Stimulated activated CD4-positive, alpha-beta T cell treated with anti-CD3 and anti-CD28 coated beads, Interleukin-4, amount 100 ng/mL, for 4 hours (primary cell): ENCODE data around the gene JAK2.
"Not testable (repeated sequence)": the region's sequence is repeated elsewhere in the genome, so short reads cannot be mapped to it uniquely, and the experiment has no call there.

Experiments
- DNase-seq, 2 experiments: peaks; one replicate each; pipeline ENCODE4 v3.0.0-alpha.2; 2020

Gene JAK2

GRCh38 chr9:4984621-4985385 is at the start of gene JAK2:
Gene JAK2 (plus strand): TSS chr9:4985272. CDS start chr9:5021988, 36,716 bp downstream.
- peak; percentile 75 to 80 for DNase-seq

GRCh38 chr9:4936277-4936676 is 48.8 kb upstream of the JAK2 start:
- DNase-seq = no peak

GRCh38 chr9:4936823-4937222 is 48.2 kb upstream of the JAK2 start:
- no peak for DNase-seq

GRCh38 chr9:4937446-4937845 is 47.6 kb upstream of the JAK2 start:
- DNase-seq = no peak

GRCh38 chr9:4938496-4938895 is 46.6 kb upstream of the JAK2 start:
- DNase-seq = no peak

GRCh38 chr9:4939118-4939561 is 45.9 kb upstream of the JAK2 start:
- DNase-seq = no peak

- DNase-seq = not testable (repeated sequence)
Measured at GRCh38 chr9:4942042-4942691, 42.9 kb upstream of the JAK2 start.

- no peak for DNase-seq
Measured at GRCh38 chr9:4943346-4943745, 41.7 kb upstream of the JAK2 start.

GRCh38 chr9:4944431-4945211 is 40.5 kb upstream of the JAK2 start:
- peak in 1 of 2 experiments; percentile 19 for DNase-seq

- DNase-seq = no peak
Measured at GRCh38 chr9:4946937-4947336, 38.1 kb upstream of the JAK2 start.

- DNase-seq = no peak
Measured at GRCh38 chr9:4955836-4956235, 29.2 kb upstream of the JAK2 start.

GRCh38 chr9:4959031-4959430 is 26.0 kb upstream of the JAK2 start:
- DNase-seq = no peak

- DNase-seq = no peak
Measured at GRCh38 chr9:4962085-4962484, 23.0 kb upstream of the JAK2 start.

GRCh38 chr9:4964540-4964939 is 20.5 kb upstream of the JAK2 start:
- DNase-seq = no peak

GRCh38 chr9:4965174-4965821 is 19.8 kb upstream of the JAK2 start:
- no peak for DNase-seq

- no peak for DNase-seq
Measured at GRCh38 chr9:4967523-4967922, 17.5 kb upstream of the JAK2 start.

- no peak for DNase-seq
Measured at GRCh38 chr9:4969130-4969529, 15.9 kb upstream of the JAK2 start.

GRCh38 chr9:4970970-4971641 is 14.0 kb upstream of the JAK2 start:
- peak; percentile 68 to 83 for DNase-seq

- no peak for DNase-seq
Measured at GRCh38 chr9:4973246-4973645, 11.8 kb upstream of the JAK2 start.

- DNase-seq = no peak
Measured at GRCh38 chr9:4973902-4974301, 11.2 kb upstream of the JAK2 start.

GRCh38 chr9:4979239-4979638 is 5.8 kb upstream of the JAK2 start:
- DNase-seq = no peak

- no peak for DNase-seq
Measured at GRCh38 chr9:4980086-4980727, 4.9 kb upstream of the JAK2 start.
